Measurements from ENCODE around the gene MYRIP. TPM values are rescaled to one million over a fixed set of nuclear protein-coding genes. Genes with fewer than 3 reads are reported as not detected.

Gene MYRIP
- total RNA-seq, 2 experiments from 2014 or later: not detected

DNA sequence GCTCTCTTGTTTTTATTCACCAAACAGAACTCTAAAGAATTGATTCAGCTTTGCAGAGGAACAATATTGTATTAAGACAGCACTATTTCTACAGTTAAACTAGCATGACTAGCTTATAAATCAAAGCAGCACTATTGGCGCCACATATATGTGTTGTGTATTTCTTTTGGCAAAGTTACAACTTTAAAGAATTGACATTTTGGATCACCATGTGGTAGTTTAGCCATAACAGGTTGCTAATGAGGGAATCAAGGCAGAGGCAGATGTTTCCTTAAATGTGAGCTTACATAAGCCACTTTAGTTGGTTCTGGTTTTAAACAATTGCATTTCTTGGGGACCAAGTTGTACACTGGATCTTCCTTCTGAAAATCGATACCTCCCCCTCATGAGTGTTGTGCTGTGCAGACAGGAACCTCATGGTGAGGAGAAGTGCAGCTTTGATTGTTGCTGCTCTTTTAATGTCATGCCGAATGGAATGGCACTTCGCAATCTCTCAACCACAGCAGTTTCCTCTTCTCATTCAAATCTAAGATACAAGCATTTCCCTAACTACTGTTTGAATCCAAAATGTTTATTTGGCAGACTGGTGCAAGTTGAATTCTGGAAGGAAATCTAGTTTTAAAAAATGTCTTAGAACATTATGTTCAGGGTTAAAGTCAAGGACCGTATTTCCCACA lies 151.2 kb downstream of the MYRIP start:
- Mint-ChIP-seq H3K4me3 (no peak overlapping the region), H3K36me3 (ENCODE audit: low read depth) (no peaks in the 10 kb centered on the region), H3K27me3 (peaks cover under 1% of the 10 kb centered on the region), H3K27ac (no peak overlapping the region), H3K4me1 (ENCODE audit: low read depth) (no peaks in the 10 kb centered on the region), H3K9me3 (no peaks in the 10 kb centered on the region)
- ATAC-seq (no peak), DNase-seq (no peak)
- intact Hi-C loops (cut with micrococcal nuclease): no loop called here
- CTCF ChIA-PET: no interaction called here
- TF ChIP-seq, protein P1, sequence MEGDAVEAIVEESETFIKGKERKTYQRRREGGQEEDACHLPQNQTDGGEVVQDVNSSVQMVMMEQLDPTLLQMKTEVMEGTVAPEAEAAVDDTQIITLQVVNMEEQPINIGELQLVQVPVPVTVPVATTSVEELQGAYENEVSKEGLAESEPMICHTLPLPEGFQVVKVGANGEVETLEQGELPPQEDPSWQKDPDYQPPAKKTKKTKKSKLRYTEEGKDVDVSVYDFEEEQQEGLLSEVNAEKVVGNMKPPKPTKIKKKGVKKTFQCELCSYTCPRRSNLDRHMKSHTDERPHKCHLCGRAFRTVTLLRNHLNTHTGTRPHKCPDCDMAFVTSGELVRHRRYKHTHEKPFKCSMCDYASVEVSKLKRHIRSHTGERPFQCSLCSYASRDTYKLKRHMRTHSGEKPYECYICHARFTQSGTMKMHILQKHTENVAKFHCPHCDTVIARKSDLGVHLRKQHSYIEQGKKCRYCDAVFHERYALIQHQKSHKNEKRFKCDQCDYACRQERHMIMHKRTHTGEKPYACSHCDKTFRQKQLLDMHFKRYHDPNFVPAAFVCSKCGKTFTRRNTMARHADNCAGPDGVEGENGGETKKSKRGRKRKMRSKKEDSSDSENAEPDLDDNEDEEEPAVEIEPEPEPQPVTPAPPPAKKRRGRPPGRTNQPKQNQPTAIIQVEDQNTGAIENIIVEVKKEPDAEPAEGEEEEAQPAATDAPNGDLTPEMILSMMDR (IDR thresholded peaks at IDR 0.05): no peak
- POLR2A ChIA-PET: no interaction called here

- TF ChIP-seq, protein P1 (IDR thresholded peaks at IDR 0.05): no peak
- H3K9me3 Mint-ChIP-seq: no peaks in the 10 kb centered on the region
- no peak for ATAC-seq
Measured at GRCh38 chr3:39961230-39961629, 151.8 kb downstream of the MYRIP start.

GRCh38 chr3:39962581-39962980 lies 153.2 kb downstream of the MYRIP start:
- TF ChIP-seq, protein P1 (IDR thresholded peaks at IDR 0.05): no peak
- intact Hi-C loops (cut with micrococcal nuclease): no loop called here
- Mint-ChIP-seq H3K36me3 (ENCODE audit: low read depth) (no peaks in the 10 kb centered on the region), H3K4me1 (ENCODE audit: low read depth) (no peaks in the 10 kb centered on the region), H3K9me3 (no peaks in the 10 kb centered on the region), H3K4me3 (no peak overlapping the region), H3K27me3 (no peaks in the 10 kb centered on the region), H3K27ac (no peak overlapping the region)
- ChIA-PET CTCF (no interaction called here), POLR2A (no interaction called here)
- ATAC-seq (no peak), DNase-seq (no peak)

More at GRCh38 chr3:39961230-39961629, 151.8 kb downstream of the MYRIP start:
- CTCF ChIA-PET: no interaction called here
- Mint-ChIP-seq H3K36me3 (ENCODE audit: low read depth) (no peaks in the 10 kb centered on the region), H3K4me3 (no peak overlapping the region), H3K27ac (no peak overlapping the region), H3K4me1 (ENCODE audit: low read depth) (no peaks in the 10 kb centered on the region), H3K27me3 (no peaks in the 10 kb centered on the region)
- intact Hi-C loops (cut with micrococcal nuclease): no loop called here
- DNase-seq: no peak
- POLR2A ChIA-PET: no interaction called here

DNA sequence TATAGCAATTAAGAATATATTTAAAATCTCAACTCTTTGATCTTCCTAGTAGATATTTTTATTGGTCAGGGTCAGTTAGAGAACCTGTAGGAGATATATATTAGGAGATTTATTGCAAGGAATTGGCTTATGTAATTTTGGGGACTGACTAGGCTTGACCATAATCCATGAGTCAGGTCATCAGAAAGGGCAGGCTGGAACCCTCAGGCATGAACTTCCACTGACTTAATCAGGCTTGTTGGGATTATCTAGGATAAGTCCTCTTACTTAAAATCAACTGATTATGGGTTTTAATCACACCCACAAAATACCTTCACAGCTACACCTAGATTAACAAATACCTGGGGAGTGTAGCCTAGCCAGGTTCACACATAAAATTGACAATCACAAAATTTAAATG lies 156.1 kb downstream of the MYRIP start:
- Mint-ChIP-seq H3K4me1 (ENCODE audit: low read depth) (no peaks in the 10 kb centered on the region), H3K36me3 (ENCODE audit: low read depth) (no peaks in the 10 kb centered on the region), H3K9me3 (no peaks in the 10 kb centered on the region), H3K27ac (no peak overlapping the region), H3K27me3 (no peaks in the 10 kb centered on the region), H3K4me3 (no peak overlapping the region)
- ATAC-seq (no peak), DNase-seq (no peak)
- CTCF ChIA-PET: no interaction called here
- intact Hi-C loops (cut with micrococcal nuclease): no loop called here
- POLR2A ChIA-PET: no interaction called here
- TF ChIP-seq, protein P1 (IDR thresholded peaks at IDR 0.05): no peak

DNA sequence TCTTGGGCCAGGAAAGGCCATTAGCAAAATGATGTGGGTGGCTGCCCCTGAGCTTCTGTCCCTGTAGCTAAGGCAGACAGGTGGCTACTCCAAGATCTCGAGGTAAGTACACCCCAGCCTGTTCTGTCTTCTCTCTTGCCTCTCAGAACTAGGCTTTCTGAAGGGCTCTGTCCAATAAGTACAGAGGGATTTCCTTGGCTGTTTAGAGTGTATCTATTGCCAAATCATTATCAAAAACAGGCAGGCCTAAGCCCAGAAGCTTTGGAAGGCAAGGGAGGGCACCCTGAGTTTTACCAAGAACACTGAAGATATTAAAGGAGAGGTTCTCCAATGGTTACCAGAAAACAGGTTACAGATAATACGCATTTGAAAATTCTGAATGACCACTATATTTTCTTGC lies 156.6 kb downstream of the MYRIP start:
- Mint-ChIP-seq H3K9me3 (no peaks in the 10 kb centered on the region), H3K36me3 (ENCODE audit: low read depth) (no peaks in the 10 kb centered on the region), H3K27me3 (no peaks in the 10 kb centered on the region), H3K4me3 (no peak overlapping the region), H3K27ac (no peak overlapping the region), H3K4me1 (ENCODE audit: low read depth) (no peaks in the 10 kb centered on the region)
- no peak for DNase-seq
- ATAC-seq: no peak
- ChIA-PET POLR2A (no interaction called here), CTCF (no interaction called here)
- intact Hi-C loops (cut with micrococcal nuclease): no loop called here
- TF ChIP-seq, protein P1 (IDR thresholded peaks at IDR 0.05): no peak

Data from activated CD8-positive, alpha-beta T cell treated with anti-CD3 and anti-CD28 coated beads for 36 hours (primary cell).